CD14-positive monocyte (primary cell): ENCODE measurements around the gene CUX1. TPM values are rescaled to one million over a fixed set of nuclear protein-coding genes. Genes with fewer than 3 reads are reported as not detected.
A peak's percentile ranks its signal among the peaks of the same experiment; 100 is the strongest.

ENCODE experiments used
- DNase-seq, 3 donors: peaks; one replicate each; pipeline ENCODE4 v3.0.0-alpha.2; 2011 to 2022
- H2AFZ ChIP-seq: 2 replicates; pipeline ENCODE4 v1.6.0; 2012; ENCODE audit warnings: mild to moderate bottlenecking, low read depth, low read length, inconsistent platforms; ENCODE audit not compliant: insufficient read depth, poor library complexity, severe bottlenecking
- H3K27ac ChIP-seq, 2 donors: 1 replicate in 1 of 2; 2 replicates in 1 of 2; pipeline ENCODE4 v1.5.1; 2012 to 2013; ENCODE audit warnings: low read length in 2 of 2, control low read depth in 1 of 2, inconsistent platforms in 1 of 2, low read depth in 1 of 2, mild to moderate bottlenecking in 1 of 2
- H3K27me3 ChIP-seq, 2 donors: one replicate each; pipeline versions ENCODE4 v1.6.0 to v1.6.1; 2011 to 2013; ENCODE audit warnings: low read length in 2 of 2; ENCODE audit not compliant: control insufficient read depth in 2 of 2, insufficient read depth in 2 of 2
- H3K36me3 ChIP-seq, 2 donors: replicated peaks in 1 of 2; 1 replicate in 1 of 2; 2 replicates in 1 of 2; pipeline versions ENCODE4 v1.5.1 to v1.6.1; 2012 to 2013; ENCODE audit warnings: low read length in 2 of 2, control low read depth in 1 of 2, inconsistent platforms in 1 of 2, mild to moderate bottlenecking in 1 of 2; ENCODE audit not compliant: insufficient read depth in 2 of 2, control insufficient read depth in 1 of 2
- H3K4me1 ChIP-seq, 2 donors: 1 replicate in 1 of 2; 2 replicates in 1 of 2; pipeline versions ENCODE4 v1.5.1 to v1.6.1; 2012 to 2013; ENCODE audit warnings: low read length in 2 of 2, control low read depth in 1 of 2, inconsistent platforms in 1 of 2, mild to moderate bottlenecking in 1 of 2, moderate library complexity in 1 of 2; ENCODE audit not compliant: insufficient read depth in 2 of 2, control insufficient read depth in 1 of 2
- H3K4me2 ChIP-seq: replicated peaks from 2 replicates; pipeline ENCODE3; 2012; ENCODE audit warnings: low read length, moderate library complexity, mild to moderate bottlenecking; ENCODE audit not compliant: poor library complexity, severe bottlenecking; ENCODE audit errors: extremely low read depth
- H3K4me3 ChIP-seq, 3 experiments: fragments of 200-600 bp in 1 of 3; sonication (generic) in 1 of 3; replicated peaks in 1 of 3; 1 replicate in 2 of 3; 2 replicates in 1 of 3; pipeline ENCODE4 v1.5.1; 2011 to 2013; ENCODE audit warnings: low read length in 3 of 3, mild to moderate bottlenecking in 3 of 3, control low read depth in 2 of 3, low read depth in 2 of 3, inconsistent platforms in 1 of 3, moderate library complexity in 1 of 3
- H3K79me2 ChIP-seq: 2 replicates; pipeline ENCODE4 v1.6.0; 2012; ENCODE audit warnings: mild to moderate bottlenecking, control low read depth, inconsistent platforms, low read length, moderate library complexity; ENCODE audit not compliant: insufficient read depth
- H3K9ac ChIP-seq: 2 replicates; pipeline ENCODE4 v1.6.0; 2017; ENCODE audit warnings: low read length, mild to moderate bottlenecking; ENCODE audit not compliant: insufficient read depth, poor library complexity, severe bottlenecking
- H3K9me3 ChIP-seq, 2 donors: replicated peaks in 1 of 2; 1 replicate in 1 of 2; 2 replicates in 1 of 2; pipeline versions ENCODE4 v1.5.1 to v1.6.1; 2012 to 2013; ENCODE audit warnings: low read length in 2 of 2, control low read depth in 1 of 2; ENCODE audit not compliant: control insufficient read depth in 1 of 2, insufficient read depth in 1 of 2
- H4K20me1 ChIP-seq: 2 replicates; pipeline ENCODE4 v1.6.0; 2012; ENCODE audit warnings: mild to moderate bottlenecking, low read length, control low read depth, moderate library complexity; ENCODE audit not compliant: insufficient read depth
- H3K27ac Mint-ChIP-seq, 7 donors: one replicate each; pipeline ENCODE4 v1.8.0; 2020; ENCODE audit warnings: mild to moderate bottlenecking in 7 of 7, mixed read lengths in 7 of 7, moderate library complexity in 6 of 7, inconsistent platforms in 2 of 7
- H3K27me3 Mint-ChIP-seq, 3 donors: one replicate each; pipeline ENCODE4 v1.8.0; 2021 to 2022; ENCODE audit warnings: low read depth in 3 of 3, mild to moderate bottlenecking in 3 of 3, mixed read lengths in 3 of 3, moderate library complexity in 3 of 3, inconsistent platforms in 1 of 3
- H3K36me3 Mint-ChIP-seq, 2 donors: one replicate each; pipeline ENCODE4 v1.8.0; 2020; ENCODE audit warnings: mixed read lengths in 2 of 2, inconsistent platforms in 1 of 2, mild to moderate bottlenecking in 1 of 2
- H3K4me1 Mint-ChIP-seq: one replicate; pipeline ENCODE4 v1.8.0; 2020; ENCODE audit warnings: mild to moderate bottlenecking, mixed read lengths
- H3K4me3 Mint-ChIP-seq, 2 donors: one replicate each; pipeline ENCODE4 v1.8.0; 2020; ENCODE audit warnings: mild to moderate bottlenecking in 2 of 2, mixed read lengths in 2 of 2, moderate library complexity in 1 of 2
- H3K9me3 Mint-ChIP-seq, 7 donors: one replicate each; pipeline ENCODE4 v1.8.0; 2020 to 2022; ENCODE audit warnings: mixed read lengths in 7 of 7, mild to moderate bottlenecking in 6 of 7, moderate library complexity in 6 of 7, inconsistent platforms in 2 of 7
- WGBS: methylation state at CpG from one replicate; pipeline ENCODE4 v1.1.5; 2013; ENCODE audit warnings: missing lambda C conversion rate; ENCODE audit not compliant: insufficient coverage; 5-methylcytosine and 5-hydroxymethylcytosine counted together
- intact Hi-C, 2 donors: fragments of 100-400 bp; cut with micrococcal nuclease; formaldehyde crosslinking; loops; one replicate each; pipeline versions ENCODE4 v1.15.0 to v1.15.1; 2023
- polyA plus RNA-seq, 3 donors: library from polyadenylated mRNA; depleted of rRNA in 1 of 3; unstranded in 2 of 3; stranded (reverse) in 1 of 3; fragments of 300-500 nt in 2 of 3; fragments of >200 nt in 1 of 3; fragmentation: Illumina TruSeq in 2 of 3; gene quantifications; 1 replicate in 2 of 3; 2 replicates in 1 of 3; pipeline ENCODE4 v1.2.3, GENCODE V29; 2012 to 2021
- TF ChIP-seq, protein P1 (sequence below): fragments of 200-600 bp; IDR thresholded peaks from one replicate; pipeline ENCODE4 v1.8.0; 2022; ENCODE audit warnings: antibody characterized with exemption, mild to moderate bottlenecking

The CUX1 gene
- polyA plus RNA-seq, 3 donors, result 17.6 to 38.0 (median 28.0) TPM

- Histone ChIP-seq H3K4me2 (no peak overlapping the region), H3K4me1 (peaks cover 4 to 10% of the 10 kb centered on the region in 2 donors), H3K27ac (no peak overlapping the region), H3K9ac (no peak overlapping the region), H3K9me3 (no peaks in the 10 kb centered on the region), H3K79me2 (peaks cover 25% of the 10 kb centered on the region), H3K4me3 (no peak overlapping the region), H3K27me3 (no peaks in the 10 kb centered on the region), H2AFZ (no peak overlapping the region), H3K36me3 (peaks cover 14 to 56% of the 10 kb centered on the region in 2 donors), H4K20me1 (peaks cover 80% of the 10 kb centered on the region)
- Mint-ChIP-seq H3K9me3 (peaks cover 0 to 6% (median 2%) of the 10 kb centered on the region in 7 donors), H3K4me3 (no peak overlapping the region), H3K27ac (peak overlapping the region in 3 of 7 donors; percentile 1 to 66 (median 60)), H3K36me3 (peaks cover 33 to 56% of the 10 kb centered on the region in 2 donors), H3K4me1 (peaks cover 22% of the 10 kb centered on the region), H3K27me3 (peaks cover 0 to 1% (median 0%) of the 10 kb centered on the region in 3 donors)
- DNase-seq, result no peak
- TF ChIP-seq, protein P1, sequence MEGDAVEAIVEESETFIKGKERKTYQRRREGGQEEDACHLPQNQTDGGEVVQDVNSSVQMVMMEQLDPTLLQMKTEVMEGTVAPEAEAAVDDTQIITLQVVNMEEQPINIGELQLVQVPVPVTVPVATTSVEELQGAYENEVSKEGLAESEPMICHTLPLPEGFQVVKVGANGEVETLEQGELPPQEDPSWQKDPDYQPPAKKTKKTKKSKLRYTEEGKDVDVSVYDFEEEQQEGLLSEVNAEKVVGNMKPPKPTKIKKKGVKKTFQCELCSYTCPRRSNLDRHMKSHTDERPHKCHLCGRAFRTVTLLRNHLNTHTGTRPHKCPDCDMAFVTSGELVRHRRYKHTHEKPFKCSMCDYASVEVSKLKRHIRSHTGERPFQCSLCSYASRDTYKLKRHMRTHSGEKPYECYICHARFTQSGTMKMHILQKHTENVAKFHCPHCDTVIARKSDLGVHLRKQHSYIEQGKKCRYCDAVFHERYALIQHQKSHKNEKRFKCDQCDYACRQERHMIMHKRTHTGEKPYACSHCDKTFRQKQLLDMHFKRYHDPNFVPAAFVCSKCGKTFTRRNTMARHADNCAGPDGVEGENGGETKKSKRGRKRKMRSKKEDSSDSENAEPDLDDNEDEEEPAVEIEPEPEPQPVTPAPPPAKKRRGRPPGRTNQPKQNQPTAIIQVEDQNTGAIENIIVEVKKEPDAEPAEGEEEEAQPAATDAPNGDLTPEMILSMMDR, result no peak
- WGBS, result no CpG with 5 or more reads among the region's 14 CpGs
- intact Hi-C loops, result no loop called here
These were observed 276.3 kb downstream of the CUX1 start for GRCh38 chr7:102093599-102094315.

DNA sequence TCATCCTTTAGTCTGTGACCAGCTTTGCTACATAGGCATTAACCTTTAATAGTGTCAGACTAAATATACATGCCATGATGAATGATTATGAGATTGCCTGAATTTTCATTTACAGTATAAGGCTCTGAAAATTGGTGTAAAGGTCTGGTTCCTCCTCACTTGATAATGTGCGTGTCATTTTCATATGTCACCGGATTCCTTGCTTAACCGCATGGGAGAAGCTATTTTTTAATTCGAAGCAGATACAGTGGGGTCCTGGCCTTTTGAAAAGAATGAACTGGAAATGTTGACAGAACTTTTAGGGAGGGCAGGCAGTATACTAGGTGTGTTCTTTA is 276.9 kb downstream of the CUX1 start:
- no peaks in the 10 kb centered on the region for H3K27me3 ChIP-seq
- no peak overlapping the region for H3K27ac ChIP-seq
- H3K79me2 ChIP-seq, result peaks cover 22% of the 10 kb centered on the region
- 97% methylated on average over 4 of the region's 4 CpGs for WGBS
- peaks cover 18 to 61% of the 10 kb centered on the region in 2 donors for H3K36me3 ChIP-seq
- peaks cover 79% of the 10 kb centered on the region for H4K20me1 ChIP-seq
- H3K4me3 ChIP-seq, result no peak overlapping the region
- Mint-ChIP-seq H3K9me3 (peaks cover 0 to 5% (median 0%) of the 10 kb centered on the region in 7 donors), H3K4me1 (peaks cover 18% of the 10 kb centered on the region), H3K36me3 (peaks cover 37 to 59% of the 10 kb centered on the region in 2 donors), H3K27ac (peak overlapping the region in 1 of 7 donors; percentile 2), H3K4me3 (no peak overlapping the region), H3K27me3 (peaks cover 0 to 1% (median 0%) of the 10 kb centered on the region in 3 donors)
- DNase-seq, result no peak
- H3K4me2 ChIP-seq, result no peak overlapping the region
- TF ChIP-seq, protein P1, result no peak
- no peaks in the 10 kb centered on the region for H3K9me3 ChIP-seq
- H3K4me1 ChIP-seq, result peaks cover 4 to 8% of the 10 kb centered on the region in 2 donors
- no peak overlapping the region for H3K9ac ChIP-seq
- no peak overlapping the region for H2AFZ ChIP-seq
- intact Hi-C loops, result no loop called here
